ENCODE measurements around the gene TMEM114.

DNA sequence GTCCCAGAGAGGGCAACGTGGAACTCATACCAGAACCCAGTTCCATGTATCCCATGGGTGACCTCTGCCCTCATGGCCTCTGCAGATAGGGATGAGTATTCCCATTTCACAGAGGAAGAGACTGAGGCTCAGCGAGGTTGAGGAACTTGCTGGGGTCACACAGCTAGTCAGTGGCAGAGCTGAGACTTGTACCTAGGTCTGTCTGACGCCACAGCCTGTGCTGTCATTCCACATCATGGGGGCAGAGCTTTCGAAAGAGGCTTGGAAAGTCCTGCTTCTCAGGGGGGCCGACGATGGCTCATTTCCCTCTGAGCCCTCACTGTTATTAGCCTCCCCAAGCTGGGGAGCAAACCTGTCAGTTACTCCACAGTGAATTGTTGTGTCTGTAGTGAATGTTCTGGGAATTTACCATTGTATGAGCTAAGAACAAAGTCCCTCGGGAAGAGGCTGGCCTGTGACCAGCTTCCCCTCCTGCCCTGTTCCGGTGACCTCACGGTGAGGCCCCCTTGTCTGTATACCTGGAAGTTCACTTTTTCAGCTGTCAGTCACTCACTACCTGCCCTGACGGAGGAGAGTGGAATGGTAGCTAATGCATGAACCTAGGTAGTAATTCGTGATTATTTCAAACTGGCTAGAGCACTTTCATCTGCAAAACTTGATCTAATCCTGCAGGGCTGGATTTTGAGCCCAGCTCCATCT, 40.1 kb upstream of the TMEM114 start:
- no peak for TF ChIP-seq CTCF (IDR thresholded peaks at IDR 0.05)
- TF ChIP-seq POLR2A (IDR thresholded peaks at IDR 0.05) = no peak
